ENCODE data around the gene ATF4. TPM values are rescaled to one million over a fixed set of nuclear protein-coding genes. Genes with fewer than 3 reads are reported as not detected.

ATF4 gene
- total and polyA plus RNA-seq, 2 of the 8 experiments (the other 6 are each of a cell fraction or from before 2014, with no cell fraction given) = 553 to 704 TPM

- peak; percentile 72 for TF ChIP-seq CHD7 (IDR thresholded peaks at IDR 0.05; ENCODE audit: insufficient replicate concordance, low read length)
- TF ChIP-seq CHD2 (IDR thresholded peaks at IDR 0.05; ENCODE audit: low read length) = no peak
- peak; percentile 81 for TF ChIP-seq MAX (IDR thresholded peaks at IDR 0.05)
- TF ChIP-seq EGR1 (IDR thresholded peaks at IDR 0.05; ENCODE audit: borderline replicate concordance, low read depth, low read length) = peak; percentile 64; the same call in 1 of the 2 replicates
- TF ChIP-seq SP4 (IDR thresholded peaks at IDR 0.05; ENCODE audit: low read length) = peak; percentile 91; the same call in 1 of the 2 replicates
- TF ChIP-seq TAF1 (IDR thresholded peaks at IDR 0.05; ENCODE audit: low read depth, low read length) = no peak; the same call in 1 of the 2 replicates
- no peak for TF ChIP-seq HDAC2 (IDR thresholded peaks at IDR 0.05; ENCODE audit: borderline replicate concordance in 1 of 2, low read depth in 2 of 2, low read length in 2 of 2)
- no peak for TF ChIP-seq KDM4A (IDR thresholded peaks at IDR 0.05; ENCODE audit: low read depth, low read length, severe bottlenecking)
- TF ChIP-seq RXRA (IDR thresholded peaks at IDR 0.05; ENCODE audit: insufficient read depth, low read depth, low read length) = no peak; the same call in 1 of the 2 replicates
- peak; percentile 78 for TF ChIP-seq JUND (IDR thresholded peaks at IDR 0.05; ENCODE audit: low read length)
Measured at GRCh38 chr22:39528681-39529486, 8.5 kb downstream of the ATF4 start (continued).

Measured in H1 (cell line).